Muscle of arm (tissue), 14 donors: Measurements from ENCODE around the gene PSME3IP1. TPM values are rescaled to one million over a fixed set of nuclear protein-coding genes. Genes with fewer than 3 reads are reported as not detected.

Experiments
- DNase-seq: peaks from one replicate; pipeline ENCODE4 v3.0.0-alpha.2; 2013
- long read RNA-seq, 11 donors: transcript quantifications; one replicate each; lab custom pipeline, GENCODE V29; 2026
- polyA plus RNA-seq, 12 donors: library from polyadenylated mRNA; unstranded; fragments of 120-200 nt; gene quantifications; one replicate each; pipeline ENCODE4 v1.2.1, GENCODE V29; 2013; ENCODE audit not compliant: insufficient read length in 12 of 12

Gene PSME3IP1, protein sequence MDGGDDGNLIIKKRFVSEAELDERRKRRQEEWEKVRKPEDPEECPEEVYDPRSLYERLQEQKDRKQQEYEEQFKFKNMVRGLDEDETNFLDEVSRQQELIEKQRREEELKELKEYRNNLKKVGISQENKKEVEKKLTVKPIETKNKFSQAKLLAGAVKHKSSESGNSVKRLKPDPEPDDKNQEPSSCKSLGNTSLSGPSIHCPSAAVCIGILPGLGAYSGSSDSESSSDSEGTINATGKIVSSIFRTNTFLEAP
- polyA plus RNA-seq, result 10 to 100 TPM in 11 of 12 donors, not detected in 1; 46.4 to 99.6 (median 60.1) TPM
- long read RNA-seq, donor 1, transcript FAM192A-201 (7 exons, 2,848 nt), result major isoform, 7 of 59 reads
- long read RNA-seq, donor 1, partial matches to known transcripts, result 48 of 59 reads
- long read RNA-seq, donor 1, other reads (novel, unspliced or antisense), result 0 of 59 reads
- long read RNA-seq, donor 2, transcript FAM192A-201 (7 exons, 2,848 nt), result major isoform, 5 of 7 reads
- long read RNA-seq, donor 2, partial matches to known transcripts, result 0 of 7 reads
- long read RNA-seq, donor 2, other reads (novel, unspliced or antisense), result 0 of 7 reads
- long read RNA-seq, donor 3, transcript FAM192A-201 (7 exons, 2,848 nt), result major isoform, 5 of 7 reads
- long read RNA-seq, donor 3, partial matches to known transcripts, result 0 of 7 reads
- long read RNA-seq, donor 3, other reads (novel, unspliced or antisense), result 0 of 7 reads
- long read RNA-seq, donor 4, partial matches to known transcripts, result 0 of 5 reads
- long read RNA-seq, donor 4, other reads (novel, unspliced or antisense), result 0 of 5 reads
- long read RNA-seq, donor 5, transcript FAM192A-201 (7 exons, 2,848 nt), result major isoform, 19 of 35 reads
- long read RNA-seq, donor 5, partial matches to known transcripts, result 0 of 35 reads
- long read RNA-seq, donor 5, other reads (novel, unspliced or antisense), result 11 of 35 reads
- long read RNA-seq, donor 6, transcript FAM192A-201 (7 exons, 2,848 nt), result major isoform, 9 of 13 reads
- long read RNA-seq, donor 6, partial matches to known transcripts, result 0 of 13 reads
- long read RNA-seq, donor 6, other reads (novel, unspliced or antisense), result 0 of 13 reads
- long read RNA-seq, donor 7, transcript FAM192A-201 (7 exons, 2,848 nt), result major isoform, 6 of 7 reads
- long read RNA-seq, donor 7, partial matches to known transcripts, result 0 of 7 reads
- long read RNA-seq, donor 7, other reads (novel, unspliced or antisense), result 0 of 7 reads
- long read RNA-seq, donor 8, transcript FAM192A-201 (7 exons, 2,848 nt), result major isoform, 9 of 13 reads
- long read RNA-seq, donor 8, partial matches to known transcripts, result 0 of 13 reads
- long read RNA-seq, donor 8, other reads (novel, unspliced or antisense), result 0 of 13 reads
- long read RNA-seq, donor 9, transcript FAM192A-201 (7 exons, 2,848 nt), result major isoform, 14 of 21 reads
- long read RNA-seq, donor 9, partial matches to known transcripts, result 0 of 21 reads
- long read RNA-seq, donor 9, other reads (novel, unspliced or antisense), result 5 of 21 reads
- long read RNA-seq, donor 10, transcript FAM192A-218 (7 exons, 1,086 nt), result minor isoform, 5 of 16 reads
- long read RNA-seq, donor 10, transcript FAM192A-201 (7 exons, 2,848 nt), result major isoform, 10 of 16 reads
- long read RNA-seq, donor 10, partial matches to known transcripts, result 0 of 16 reads
- long read RNA-seq, donor 10, other reads (novel, unspliced or antisense), result 0 of 16 reads
- long read RNA-seq, donor 11, transcript FAM192A-201 (7 exons, 2,848 nt), result major isoform, 12 of 15 reads
- long read RNA-seq, donor 11, partial matches to known transcripts, result 0 of 15 reads
- long read RNA-seq, donor 11, other reads (novel, unspliced or antisense), result 0 of 15 reads

DNA sequence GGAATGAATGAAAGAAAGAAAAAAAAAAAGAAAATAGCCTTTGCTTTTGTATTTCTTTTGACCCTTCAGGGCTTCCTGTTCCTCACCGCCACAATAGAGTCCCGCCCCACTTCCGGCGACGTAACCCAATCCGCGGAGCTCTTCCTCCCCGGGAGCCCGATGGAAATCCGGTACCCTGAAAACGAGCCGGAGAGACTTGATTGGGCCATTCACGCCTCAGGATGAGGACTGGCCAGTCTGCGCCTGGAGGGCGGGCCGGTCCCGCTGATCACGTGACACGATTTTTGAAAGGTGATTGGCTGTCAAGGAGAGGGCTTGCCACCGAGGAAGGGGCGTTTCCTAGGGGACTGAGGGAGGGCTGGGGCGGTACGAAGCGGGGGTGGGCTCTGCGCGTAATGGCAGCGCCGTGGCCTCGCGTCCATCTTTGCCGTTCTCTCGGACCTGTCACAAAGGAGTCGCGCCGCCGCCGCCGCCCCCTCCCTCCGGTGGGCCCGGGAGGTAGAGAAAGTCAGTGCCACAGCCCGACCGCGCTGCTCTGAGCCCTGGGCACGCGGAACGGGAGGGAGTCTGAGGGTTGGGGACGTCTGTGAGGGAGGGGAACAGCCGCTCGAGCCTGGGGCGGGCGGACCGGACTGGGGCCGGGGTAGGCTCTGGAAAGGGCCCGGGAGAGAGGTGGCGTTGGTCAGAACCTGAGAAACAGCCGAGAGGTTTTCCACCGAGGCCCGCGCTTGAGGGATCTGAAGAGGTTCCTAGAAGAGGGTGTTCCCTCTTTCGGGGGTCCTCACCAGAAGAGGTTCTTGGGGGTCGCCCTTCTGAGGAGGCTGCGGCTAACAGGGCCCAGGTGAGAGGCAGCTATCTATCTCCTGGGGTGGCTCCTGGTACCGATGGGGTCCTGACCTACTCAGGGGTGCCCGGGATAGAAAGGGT, at the start of gene PSME3IP1, which contains the start of gene RSPRY1:
TSS of gene PSME3IP1 (minus strand) at position 95 of the 927 bp plus-strand sequence. CDS start 12,185 bp downstream, outside the sequence.
TSS of gene RSPRY1 (plus strand) at position 385 of the 927 bp plus-strand sequence. CDS start 18,330 bp downstream, outside the sequence.
- DNase-seq, result peak; percentile 100

DNA sequence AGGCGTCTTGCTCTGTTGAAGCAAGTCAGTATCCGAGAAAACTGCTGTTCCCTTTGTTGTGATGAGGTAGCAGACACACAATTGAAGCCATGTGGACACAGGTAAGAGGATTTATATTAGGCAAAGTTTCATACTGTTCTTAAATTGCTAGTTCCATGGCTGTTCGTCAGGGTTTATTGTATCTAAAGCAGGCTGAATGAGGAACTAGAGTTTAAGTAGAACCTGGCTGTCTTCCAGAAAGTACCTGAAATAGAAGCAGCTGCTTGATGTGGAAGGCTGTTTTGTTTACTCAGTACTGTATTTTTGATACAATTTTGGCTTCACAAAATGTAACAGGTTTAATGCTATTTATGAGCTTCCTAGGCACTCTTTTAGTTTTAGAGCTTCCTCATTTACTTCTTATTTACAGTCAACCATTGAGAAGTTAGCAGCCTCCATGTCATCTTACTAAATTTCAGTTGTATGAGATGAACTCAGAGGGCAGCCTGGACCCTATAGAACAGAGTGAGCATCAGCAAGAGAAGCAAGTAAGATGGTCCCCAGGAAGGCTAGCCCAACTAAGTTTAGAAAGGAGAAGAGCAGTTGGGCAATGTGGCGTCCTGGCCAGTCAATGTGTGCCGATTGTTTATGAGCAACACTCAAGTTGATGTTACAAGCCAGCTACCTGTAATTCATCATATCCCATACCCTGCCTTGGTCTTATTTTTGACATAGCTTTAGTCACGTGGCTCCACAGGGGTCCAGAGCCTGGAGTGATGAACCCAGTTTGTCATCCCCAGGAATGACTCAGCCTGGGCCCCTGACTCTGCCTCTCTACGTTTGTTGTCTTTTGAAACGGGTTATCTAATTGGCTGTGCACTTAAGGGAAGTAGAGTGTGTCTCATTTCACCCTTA, 49.5 kb upstream of the PSME3IP1 start:
- DNase-seq, result no peak

DNA sequence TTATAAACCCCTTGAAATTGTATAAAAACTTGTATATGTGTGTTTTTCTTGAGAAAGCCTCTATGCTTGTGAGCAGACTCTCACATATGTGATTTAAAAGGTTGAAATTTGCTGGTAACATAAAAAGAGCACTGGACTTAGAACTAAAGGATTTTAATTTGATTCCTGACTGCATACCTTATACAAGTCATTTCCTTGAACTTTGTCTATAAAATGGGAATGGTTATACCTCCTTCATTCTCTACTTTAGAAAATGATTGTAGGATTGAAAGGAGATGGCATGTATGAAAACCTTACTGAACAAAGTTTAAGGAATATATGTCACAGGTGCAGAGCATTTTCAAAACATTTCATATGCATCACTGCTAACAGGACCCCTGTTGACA, 48.9 kb upstream of the PSME3IP1 start:
- DNase-seq, result no peak

DNA sequence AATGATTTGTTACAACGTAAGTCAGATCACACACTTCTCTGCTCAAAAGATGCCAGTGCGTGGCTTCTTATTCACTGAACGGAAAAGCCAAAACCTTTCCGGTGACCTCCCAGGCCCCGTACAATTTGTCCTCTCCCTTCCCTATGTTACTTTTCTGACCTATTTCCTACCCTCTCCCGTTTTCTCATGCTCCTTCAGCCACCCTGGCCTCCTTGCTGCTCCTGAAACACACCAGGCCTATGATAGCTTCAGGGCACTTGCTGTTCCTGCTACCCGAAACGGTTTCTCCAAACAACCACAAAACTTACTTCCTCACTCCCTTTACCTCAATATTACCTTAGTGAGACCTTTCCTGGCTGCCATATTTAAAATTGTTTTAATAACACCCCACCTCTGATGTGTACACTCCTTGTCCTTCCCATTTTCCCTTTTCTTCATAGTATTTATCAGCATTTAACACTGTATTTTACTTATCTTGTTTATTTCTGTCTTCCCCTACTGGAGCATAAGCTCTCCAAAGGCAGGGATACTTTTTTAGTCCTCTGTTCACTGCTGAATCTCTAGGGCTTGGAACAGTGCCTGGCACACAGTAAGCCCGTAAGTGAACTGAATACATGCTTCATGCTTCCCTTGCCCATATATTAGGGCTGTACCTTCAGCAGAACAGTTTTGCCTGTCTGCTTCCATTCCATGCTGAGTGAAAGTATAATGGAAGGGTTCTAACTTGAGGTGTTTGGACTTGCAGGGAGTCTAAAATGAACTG, 48.3 kb upstream of the PSME3IP1 start:
- DNase-seq, result no peak

DNA sequence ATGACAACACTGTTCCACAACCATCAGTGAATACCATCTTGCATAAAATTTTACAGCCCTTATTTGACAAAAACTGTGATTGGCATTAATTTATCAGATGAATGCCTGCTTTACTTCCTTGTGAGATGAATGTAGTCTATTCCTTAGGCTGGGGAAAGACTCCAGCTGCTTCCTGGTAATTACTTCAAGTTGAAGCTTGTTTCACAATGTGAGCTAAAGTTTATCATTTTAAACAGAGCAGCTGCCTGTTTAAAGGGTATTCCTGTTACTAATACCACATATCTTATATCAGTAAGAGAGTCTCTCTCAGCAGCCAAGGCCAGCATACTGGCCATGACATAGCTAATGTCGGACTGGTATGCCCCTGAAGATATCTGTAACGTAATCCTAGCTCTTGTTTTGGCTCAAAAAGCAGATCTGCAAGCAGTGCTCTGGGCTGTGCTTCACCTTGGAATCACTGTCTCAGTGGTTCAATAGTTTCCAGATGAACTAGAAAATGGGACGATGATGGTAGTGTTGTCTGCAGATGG, 46.0 kb upstream of the PSME3IP1 start:
- no peak for DNase-seq

DNA sequence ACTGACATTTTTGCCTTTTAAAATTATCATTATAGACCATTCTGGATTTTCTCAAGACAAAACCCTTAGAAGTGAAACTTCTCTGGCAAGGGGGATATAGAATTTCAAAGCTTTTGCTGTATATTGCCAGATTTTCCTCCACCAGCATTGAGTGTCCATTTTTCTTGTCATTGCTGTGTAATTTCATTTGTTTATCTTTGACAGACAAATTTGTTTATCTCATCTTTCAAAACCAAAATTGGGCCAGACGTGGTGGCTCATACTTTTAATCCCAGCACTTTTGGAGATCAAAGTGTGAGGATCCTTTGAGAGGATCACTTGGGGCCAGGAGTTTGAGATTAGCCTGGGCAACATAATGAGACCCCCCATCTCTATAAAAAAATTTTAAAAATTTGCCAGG, 43.2 kb upstream of the PSME3IP1 start:
- DNase-seq, result no peak

DNA sequence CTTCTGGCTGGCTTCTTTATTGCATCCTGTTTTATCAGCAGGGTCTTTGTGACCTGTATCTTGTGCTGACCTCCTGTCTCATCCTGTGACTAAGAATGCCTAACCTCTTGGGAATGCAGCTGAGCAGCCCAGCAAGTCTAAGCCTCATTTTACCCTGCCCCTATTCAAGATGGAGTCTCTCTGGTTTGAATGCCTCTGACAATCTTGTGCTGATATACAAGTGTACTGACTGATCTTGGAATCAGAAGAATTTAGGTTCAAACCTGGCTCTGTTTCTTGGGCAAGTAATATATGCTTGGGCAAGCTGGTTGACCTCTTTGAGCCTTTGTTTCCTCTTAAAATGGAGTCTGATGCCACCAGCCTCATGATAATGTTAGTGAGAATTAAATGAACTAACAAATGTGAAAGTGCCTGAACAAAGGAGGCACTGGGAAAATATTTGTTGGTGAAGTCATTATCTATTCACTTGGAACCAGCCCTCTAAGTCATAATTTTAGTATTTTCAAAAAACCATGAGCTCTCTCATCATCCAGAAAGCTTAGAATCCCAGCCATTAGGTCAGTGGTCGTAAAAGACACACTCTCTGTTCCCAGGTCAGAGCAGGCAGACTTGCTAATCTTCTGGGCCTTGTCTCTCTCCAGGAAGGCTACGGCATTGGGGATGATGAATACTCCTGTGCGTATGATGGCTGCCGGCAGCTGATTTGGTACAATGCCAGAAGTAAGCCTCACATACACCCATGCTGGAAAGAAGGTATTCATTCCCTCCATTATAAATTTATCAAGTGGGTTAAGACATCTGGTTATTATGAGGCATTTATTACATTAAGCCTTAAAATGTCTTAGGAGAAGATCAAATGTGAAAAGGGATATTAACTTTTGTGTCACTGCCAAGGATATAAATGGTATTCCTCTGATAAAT, 41.1 kb upstream of the PSME3IP1 start:
- no peak for DNase-seq

DNA sequence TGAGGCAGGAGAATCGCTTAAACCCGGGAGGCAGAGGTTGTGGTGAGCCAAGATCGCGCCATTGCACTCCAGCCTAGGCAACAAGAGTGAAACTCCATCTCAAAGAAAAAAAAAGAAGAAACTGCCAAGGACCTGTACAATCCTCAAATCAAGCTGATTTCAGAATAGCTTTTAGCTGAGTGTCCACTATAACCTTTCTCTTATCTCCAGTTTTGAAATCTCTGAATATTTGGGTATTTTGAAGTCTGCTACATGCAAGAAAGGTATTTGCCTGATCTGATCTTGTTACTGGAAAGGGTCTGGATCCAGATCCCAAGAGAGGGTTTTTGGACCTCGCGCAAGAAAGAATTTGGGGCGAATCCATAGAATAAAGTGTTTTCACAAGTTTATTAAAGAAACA, 40.1 kb upstream of the PSME3IP1 start:
- no peak for DNase-seq

DNA sequence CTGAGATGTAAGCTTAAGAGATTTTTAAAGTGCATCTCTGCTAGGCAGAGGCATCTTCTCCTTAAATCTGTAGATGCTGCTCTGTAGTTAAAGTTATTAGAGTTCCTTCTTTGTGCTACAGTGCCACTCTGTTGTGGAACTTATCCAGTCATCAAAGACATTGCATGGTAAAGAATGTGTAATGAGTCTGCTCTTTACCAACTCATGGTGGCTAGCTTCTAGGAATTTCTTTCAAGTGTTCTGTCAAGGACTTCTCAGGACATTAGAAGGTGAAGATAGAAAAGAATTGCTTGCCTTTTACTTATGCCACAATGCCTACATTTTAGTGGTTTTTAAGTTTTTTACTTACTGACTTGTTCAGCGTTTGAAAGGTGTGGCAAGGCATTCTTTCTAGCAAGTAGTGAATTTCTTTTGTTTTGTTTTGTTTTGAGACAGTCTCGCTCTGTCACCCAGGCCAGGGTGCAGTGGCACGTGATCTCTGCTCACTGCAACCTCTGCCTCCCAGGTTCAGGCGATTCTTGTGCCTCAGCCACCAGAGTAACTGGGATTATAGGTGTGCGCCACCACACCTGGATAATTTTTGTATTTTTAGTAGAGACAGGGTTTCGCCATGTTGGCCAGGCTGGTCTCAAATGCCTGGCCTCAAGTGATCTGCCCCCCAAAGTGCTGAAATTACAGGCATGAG, 39.0 kb upstream of the PSME3IP1 start:
- DNase-seq, result no peak

DNA sequence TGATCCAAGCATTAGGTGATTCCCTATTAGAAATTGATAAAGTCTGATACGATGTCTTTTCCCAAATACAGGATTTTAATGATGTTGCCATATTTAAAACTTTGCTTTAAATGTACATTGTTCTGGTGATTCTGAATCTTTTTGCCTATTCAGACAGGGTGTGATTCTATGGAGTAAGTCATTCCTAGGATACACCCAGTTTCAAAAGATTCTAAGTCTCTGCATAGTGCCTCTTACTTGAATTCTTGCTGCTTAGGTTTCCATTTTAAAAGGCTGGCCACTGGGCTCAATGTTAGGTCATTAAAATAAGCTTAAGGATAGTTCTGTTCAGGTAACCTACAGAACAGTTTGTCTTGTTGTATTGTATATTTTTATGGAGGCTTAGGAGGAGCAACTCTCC, 37.2 kb upstream of the PSME3IP1 start:
- DNase-seq, result no peak

DNA sequence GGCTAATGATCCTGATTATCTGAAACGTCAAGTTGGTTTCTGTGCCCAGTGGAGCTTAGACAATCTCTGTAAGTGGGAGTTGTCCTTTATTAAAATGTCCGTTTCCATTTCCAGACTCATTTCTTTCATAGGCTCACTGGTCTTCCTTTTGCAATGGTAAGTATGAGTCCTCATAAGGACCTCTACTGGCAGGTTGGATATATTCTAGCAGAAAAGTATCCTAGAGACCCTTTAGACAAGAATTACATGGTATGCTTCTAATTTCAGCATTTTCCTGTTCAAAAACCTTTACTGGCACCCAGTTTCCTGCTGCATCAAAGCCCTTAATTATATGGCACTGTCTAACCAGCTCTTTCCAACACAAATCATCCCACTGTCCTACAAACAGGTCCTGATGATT, 31.1 kb upstream of the PSME3IP1 start:
- no peak for DNase-seq

DNA sequence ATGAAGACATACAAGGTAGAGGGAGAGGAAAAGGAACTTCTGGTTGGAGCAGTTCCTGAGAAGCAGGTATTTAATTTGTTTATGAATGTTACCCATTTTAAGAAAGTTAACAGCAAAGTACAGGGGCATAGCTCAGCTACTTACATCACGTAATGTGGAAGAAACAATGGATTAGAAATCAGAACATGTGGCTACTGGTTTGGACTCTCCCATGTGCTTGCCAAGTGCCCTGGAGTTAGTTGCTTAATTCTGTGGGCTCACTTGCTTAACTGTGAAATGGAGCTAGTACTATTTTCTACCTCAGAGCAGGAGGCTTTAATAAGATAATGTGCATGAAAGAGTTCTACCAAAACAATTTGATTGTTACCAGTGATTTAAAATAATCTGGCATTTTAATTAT, 27.6 kb upstream of the PSME3IP1 start:
- DNase-seq, result no peak

DNA sequence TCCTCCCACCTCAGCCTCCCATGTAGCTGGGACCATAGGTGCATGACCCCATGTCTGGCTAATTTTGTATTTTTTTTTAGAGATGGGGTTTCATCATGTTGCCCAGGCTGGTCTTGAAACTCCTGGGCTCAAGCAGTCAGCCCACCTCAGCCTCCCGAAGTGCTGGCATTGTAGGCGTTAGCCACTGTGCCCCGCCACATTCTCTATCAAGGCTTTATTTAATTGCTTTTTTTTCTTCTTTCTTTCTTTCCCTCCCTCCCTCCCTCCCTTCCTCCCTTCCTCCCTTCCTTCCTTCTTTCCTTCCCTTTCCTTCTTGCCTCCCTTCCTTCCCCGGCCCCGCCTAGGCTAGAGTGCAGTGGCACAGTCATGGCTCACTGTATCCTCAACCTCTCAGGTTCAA, 23.9 kb upstream of the PSME3IP1 start:
- DNase-seq, result no peak

DNA sequence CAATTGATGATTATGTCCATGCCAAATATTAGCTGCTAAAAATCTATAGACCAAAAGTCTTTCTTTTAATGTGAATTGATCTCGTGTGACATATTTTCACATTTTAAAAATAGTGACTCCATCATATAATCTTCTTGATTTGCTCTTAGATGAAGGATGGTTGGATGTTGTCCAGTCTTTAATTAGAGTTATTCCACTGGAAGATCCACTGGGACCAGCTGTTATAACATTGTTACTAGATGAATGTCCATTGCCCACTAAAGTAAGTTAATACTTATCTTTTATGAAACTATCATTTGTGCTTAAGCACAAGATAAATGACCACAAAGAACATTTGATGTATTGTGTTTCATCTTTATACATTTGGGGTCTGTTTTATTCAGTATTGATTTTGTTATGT, 23.1 kb upstream of the PSME3IP1 start:
- DNase-seq, result no peak

DNA sequence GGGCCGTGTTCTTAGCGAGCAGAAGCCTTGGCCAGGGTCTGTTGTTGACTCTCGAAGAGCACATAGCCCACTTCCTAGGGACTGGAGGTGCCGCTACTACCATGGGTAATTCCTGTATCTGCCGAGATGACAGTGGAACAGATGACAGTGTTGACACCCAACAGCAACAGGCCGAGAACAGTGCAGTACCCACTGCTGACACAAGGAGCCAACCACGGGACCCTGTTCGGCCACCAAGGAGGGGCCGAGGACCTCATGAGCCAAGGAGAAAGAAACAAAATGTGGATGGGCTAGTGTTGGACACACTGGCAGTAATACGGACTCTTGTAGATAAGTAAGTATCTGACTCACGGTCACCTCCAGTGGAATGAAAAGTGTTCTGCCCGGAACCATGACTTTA, 18.8 kb upstream of the PSME3IP1 start:
- DNase-seq, result no peak

DNA sequence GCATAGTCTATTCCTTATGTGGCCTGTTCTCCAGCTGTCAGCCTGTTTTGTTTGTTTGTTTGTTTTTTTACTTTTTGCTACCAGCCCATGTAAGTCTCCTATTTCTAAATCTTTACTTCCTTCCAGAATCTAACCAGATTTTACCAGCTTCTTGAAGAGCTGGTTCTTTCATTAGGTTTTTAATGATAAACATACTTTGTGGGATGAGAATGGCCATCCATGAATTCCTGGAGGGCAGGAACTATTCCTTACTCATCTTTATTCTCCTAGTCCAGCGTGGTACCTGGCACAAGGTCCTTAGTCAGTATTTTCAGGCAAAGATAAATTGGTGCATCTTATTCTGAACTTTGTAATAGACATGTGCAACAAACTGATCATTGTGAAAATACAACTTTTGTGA, 17.6 kb upstream of the PSME3IP1 start:
- no peak for DNase-seq
